Heart right ventricle (tissue), 16 donors: ENCODE data around the gene MAPK7. TPM values are rescaled to one million over a fixed set of nuclear protein-coding genes. Genes with fewer than 3 reads are reported as not detected.

Experiments
- ATAC-seq, 8 donors: fragments of 200-7000 bp; cut with Tn5 transposase; one replicate each; pipeline ENCODE4 v1.9.1; 2020; ENCODE audit warnings: mild to moderate bottlenecking in 8 of 8, moderate library complexity in 8 of 8, moderate number of reproducible peaks in 1 of 8
- DNase-seq, 2 donors: peaks; one replicate each; pipeline ENCODE4 v3.0.0-alpha.2; 2020
- H3K27ac ChIP-seq, 10 donors: fragments of 200-600 bp; sonication (generic) in 2 of 10; one replicate each; pipeline versions ENCODE4 v1.5.0 to v1.8.0; 2020 to 2022; ENCODE audit warnings: mild to moderate bottlenecking in 3 of 10
- H3K27me3 ChIP-seq, 7 donors: fragments of 200-600 bp; one replicate each; pipeline ENCODE4 v1.8.0; 2021 to 2022; ENCODE audit warnings: mild to moderate bottlenecking in 2 of 7
- H3K36me3 ChIP-seq, 9 donors: fragments of 200-600 bp; sonication (generic) in 1 of 9; one replicate each; pipeline versions ENCODE4 v1.5.0 to v1.8.0; 2020 to 2022; ENCODE audit warnings: mild to moderate bottlenecking in 2 of 9
- H3K4me1 ChIP-seq, 9 donors: fragments of 200-600 bp; sonication (generic) in 1 of 9; one replicate each; pipeline versions ENCODE4 v1.5.0 to v1.8.0; 2020 to 2022; ENCODE audit warnings: mild to moderate bottlenecking in 4 of 9
- H3K4me3 ChIP-seq, 10 donors: fragments of 200-600 bp; sonication (generic) in 2 of 10; one replicate each; pipeline versions ENCODE4 v1.5.0 to v1.8.0; 2020 to 2022; ENCODE audit warnings: mild to moderate bottlenecking in 7 of 10, moderate library complexity in 2 of 10
- H3K9me3 ChIP-seq, 11 donors: fragments of 200-600 bp in 10 of 11; sonication (generic) in 2 of 11; one replicate each; pipeline versions ENCODE4 v1.5.0 to v1.8.0; 2013 to 2022; ENCODE audit warnings: mild to moderate bottlenecking in 2 of 11, control low read depth in 1 of 11, moderate library complexity in 1 of 11
- CTCF ChIP-seq, 9 donors: fragments of 200-600 bp; sonication (generic) in 2 of 9; IDR thresholded peaks; one replicate each; pipeline versions ENCODE4 v1.5.0 to v1.8.0; 2021 to 2022; ENCODE audit warnings: antibody characterized with exemption in 9 of 9, mild to moderate bottlenecking in 5 of 9, moderate library complexity in 1 of 9
- WGBS, 2 donors: extraction: QIAGEN DNeasy Blood & Tissue Kit; methylation state at CpG; one replicate each; pipeline ENCODE4 v1.1.7; 2013; ENCODE audit warnings: inconsistent platforms in 1 of 2; 5-methylcytosine and 5-hydroxymethylcytosine counted together
- intact Hi-C, 10 donors: fragments of 100-400 bp; cut with DNase I; formaldehyde crosslinking; loops; one replicate each; pipeline versions ENCODE4 v1.11.1 to v1.14.2; 2022
- polyA plus RNA-seq, 2 donors: library from polyadenylated mRNA; stranded (reverse); fragments of 200-250 nt; gene quantifications; one replicate each; pipeline ENCODE4 v1.2.3, GENCODE V29; 2013
- total RNA-seq, 10 donors: library from RNA; stranded (reverse); fragmentation: NEBNext Ultra II Directional in 3 of 10; extraction: Animal tissue kit (Norgen Biotek cat#: 25700) in 3 of 10; gene quantifications; one replicate each; pipeline versions ENCODE4 v1.2.1 to v1.2.4, GENCODE V29; 2021 to 2023
- donor health status: Arrhythmogenic right ventricular cardiomyopathy.
- donor health status: ischemic (EF 13 %, LVEDD 7.1; RV severe dilation, severe dysfunction).
- donor health status: healthy with polysubstance abuse.
- donor health status: DM: no; HTN: yes; CAD: no.
- donor health status: DM: no; HTN: no; CAD: no.
- donor health status: ischemic (EF 25% LVEDD 6.9; RV normal size, moderate dysfunction).
- donor health status: ischemic (EF 25% LVEDD 5.7; RV mildly dilated, moderate dysfunction).
- donor health status: healthy.
- donor health status: DM: yes; HTN: yes; CAD: no.
- donor health status: Ischemic cardiomyopathy.
- donor health status: ischemic (EF 35%, LVEDD 5.7; RV mildly dilated, moderate dysfunction).
- donor health status: nonischemic (EF 11% LVEDD 7.7; RV severe dilation, severe dysfunction).
- donor health status: DM: yes; HTN: yes; CAD: no.
- donor health status: PGD.
- donor health status: ischemic (EF 29% LVEDD 5.4; RV normal size, mild dysfunction).
- donor health status: nonischemic (EF 23%, LVEDD 6.1; RV moderate dilation, normal function).

The MAPK7 gene
- total and polyA plus RNA-seq, 12 donors: 7.3 to 16.6 (median 11.4) TPM

- TF ChIP-seq CTCF (IDR thresholded peaks at IDR 0.05): no peak
- no peak for DNase-seq
- Histone ChIP-seq H3K4me3 (no peak overlapping the region), H3K27ac (no peak overlapping the region), H3K4me1 (peaks cover 0 to 21% (median 16%) of the 10 kb centered on the region in 9 donors), H3K36me3 (peaks cover 0 to 67% (median 7%) of the 10 kb centered on the region in 9 donors), H3K9me3 (no peaks in the 10 kb centered on the region), H3K27me3 (peaks cover 0 to 15% (median 0%) of the 10 kb centered on the region in 7 donors)
- no peak for ATAC-seq
- WGBS, 2 donors: 93 to 95% methylated on average over 12 of the region's 12 CpGs
- intact Hi-C loops: no loop called here
Measured at GRCh38 chr17:19333736-19334290, 44.5 kb upstream of the MAPK7 start.

GRCh38 chr17:19334331-19334730, 44.0 kb upstream of the MAPK7 start:
- no peaks in the 10 kb centered on the region for H3K9me3 ChIP-seq
- no peak overlapping the region for H3K4me3 ChIP-seq
- H3K36me3 ChIP-seq: peaks cover 0 to 62% (median 7%) of the 10 kb centered on the region in 9 donors
- intact Hi-C loops: no loop called here
- DNase-seq (no peak), ATAC-seq (no peak)
- WGBS, 2 donors: 90 to 93% methylated on average over 6 of the region's 6 CpGs
- H3K27me3 ChIP-seq: peaks cover 0 to 15% (median 0%) of the 10 kb centered on the region in 7 donors
- no peak overlapping the region for H3K27ac ChIP-seq
- peaks cover 0 to 22% (median 16%) of the 10 kb centered on the region in 9 donors for H3K4me1 ChIP-seq
- TF ChIP-seq CTCF (IDR thresholded peaks at IDR 0.05): no peak

GRCh38 chr17:19335951-19336631, 42.2 kb upstream of the MAPK7 start:
- intact Hi-C loops: no loop called here
- peaks cover 0 to 45% (median 5%) of the 10 kb centered on the region in 9 donors for H3K36me3 ChIP-seq
- no peaks in the 10 kb centered on the region for H3K9me3 ChIP-seq
- H3K27me3 ChIP-seq: peaks cover 0 to 13% (median 0%) of the 10 kb centered on the region in 7 donors
- 82 to 86% methylated on average over 18 of the region's 18 CpGs for WGBS, 2 donors
- no peak overlapping the region for H3K27ac ChIP-seq
- H3K4me1 ChIP-seq: peaks cover 0 to 22% (median 16%) of the 10 kb centered on the region in 9 donors
- no peak overlapping the region for H3K4me3 ChIP-seq
- ATAC-seq: no peak
- no peak for TF ChIP-seq CTCF (IDR thresholded peaks at IDR 0.05)
- no peak for DNase-seq

GRCh38 chr17:19336938-19337711, 41.2 kb upstream of the MAPK7 start:
- peak in 3 of 9 donors; percentile 9 to 17 (median 9) for TF ChIP-seq CTCF (IDR thresholded peaks at IDR 0.05)
- Histone ChIP-seq H3K9me3 (no peaks in the 10 kb centered on the region), H3K36me3 (peaks cover 0 to 34% (median 0%) of the 10 kb centered on the region in 9 donors), H3K4me1 (peaks cover 0 to 26% (median 17%) of the 10 kb centered on the region in 9 donors), H3K27ac (peak overlapping the region in 3 of 10 donors; percentile 21 to 31 (median 26)), H3K4me3 (no peak overlapping the region), H3K27me3 (peaks cover 0 to 11% (median 0%) of the 10 kb centered on the region in 7 donors)
- 68 to 72% methylated on average over 21 of the region's 21 CpGs for WGBS, 2 donors
- ATAC-seq (peak in 7 of 8 donors; percentile 12 to 44 (median 29)), DNase-seq (no peak)
- intact Hi-C loops: no loop called here
